GM18505 (cell line): ENCODE measurements around the gene CPSF2.
"Not testable (repeated sequence)": the region's sequence is repeated elsewhere in the genome, so short reads cannot be mapped to it uniquely, and the experiment has no call there.

Experiments used
- ATAC-seq: cut with Tn5 transposase; IDR thresholded peaks from one replicate; pipeline ENCODE4 v1.9.1; 2021; ENCODE audit not compliant: unreplicated experiment
- POLR2A ChIP-seq: IDR thresholded peaks from 4 replicates; pipeline ENCODE4 v1.6.1; 2011; ENCODE audit warnings: borderline replicate concordance; ENCODE audit not compliant: insufficient read depth, insufficient read length; ENCODE audit errors: extremely low read depth

Gene CPSF2

GRCh38 chr14:92122351-92122677, 545 bp downstream of the CPSF2 start:
- TF ChIP-seq POLR2A, result no peak
- ATAC-seq, result no peak

DNA sequence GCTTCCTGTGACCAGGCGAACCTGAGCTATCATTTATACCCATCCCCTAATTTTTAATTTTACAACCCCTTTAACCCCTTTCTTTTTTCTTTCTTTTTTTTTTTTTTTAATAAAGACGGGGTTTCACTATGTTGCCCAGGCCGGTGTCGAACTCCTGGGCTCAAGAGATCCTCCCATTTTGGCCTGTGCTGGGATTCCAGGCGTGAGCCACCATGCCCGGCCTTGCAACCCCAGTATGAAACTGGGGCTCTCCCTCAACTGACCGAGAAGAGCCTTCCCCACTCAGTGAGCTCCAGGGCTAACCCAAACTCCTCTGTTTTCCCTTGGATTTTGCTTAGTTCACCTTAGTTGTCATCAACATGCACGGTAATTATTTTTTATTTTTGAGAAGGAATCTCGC, 992 bp downstream of the CPSF2 start:
- no peak for TF ChIP-seq POLR2A
- no peak for ATAC-seq

GRCh38 chr14:92134456-92134855, 12.7 kb downstream of the CPSF2 start:
- no peak for TF ChIP-seq POLR2A
- ATAC-seq, result no peak

- TF ChIP-seq POLR2A, result no peak
- no peak for ATAC-seq
Observed at GRCh38 chr14:92135269-92135668, 13.5 kb downstream of the CPSF2 start.

DNA sequence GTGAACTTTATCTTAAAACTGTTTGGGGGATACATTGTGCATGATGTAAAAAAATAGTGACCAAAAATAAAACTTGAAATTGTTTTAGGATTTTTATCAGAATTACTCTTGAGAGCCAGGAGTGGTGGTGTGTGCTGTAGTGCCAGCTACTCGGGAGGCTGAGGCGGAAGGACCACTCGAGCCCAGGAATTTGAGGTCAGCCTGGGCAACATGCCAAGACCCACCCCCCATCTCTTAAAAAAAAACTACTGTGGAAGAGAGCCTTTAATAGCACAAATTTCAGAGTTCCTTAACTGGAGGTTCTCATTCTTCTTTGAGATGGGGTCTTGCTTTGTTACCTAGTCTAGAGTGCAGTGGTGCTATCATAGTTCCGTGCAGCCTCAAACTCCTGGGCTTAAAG, 21.5 kb downstream of the CPSF2 start:
- no peak for TF ChIP-seq POLR2A
- no peak for ATAC-seq

DNA sequence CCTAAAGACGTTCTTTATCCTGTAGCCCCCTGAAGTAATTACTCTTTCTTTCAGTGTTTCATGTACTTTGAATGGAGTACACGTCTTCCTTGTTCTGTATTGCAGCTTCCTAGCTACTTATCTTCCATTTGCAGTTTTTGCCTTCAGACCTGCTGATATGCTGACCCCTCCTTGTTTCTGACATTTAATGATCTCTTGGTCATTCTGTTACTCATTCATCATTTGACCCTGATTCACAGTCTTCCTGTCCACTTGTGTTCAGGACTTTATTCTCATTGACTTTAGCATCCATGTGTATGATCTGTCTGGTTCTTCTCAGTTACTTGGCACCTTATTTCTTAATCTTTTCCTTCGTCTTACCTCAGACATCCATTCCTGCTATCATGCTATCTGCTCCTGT, 22.2 kb downstream of the CPSF2 start:
- no peak for ATAC-seq
- no peak for TF ChIP-seq POLR2A

- no peak for TF ChIP-seq POLR2A
- ATAC-seq, result no peak
Observed at GRCh38 chr14:92144708-92145107, 22.9 kb downstream of the CPSF2 start.

DNA sequence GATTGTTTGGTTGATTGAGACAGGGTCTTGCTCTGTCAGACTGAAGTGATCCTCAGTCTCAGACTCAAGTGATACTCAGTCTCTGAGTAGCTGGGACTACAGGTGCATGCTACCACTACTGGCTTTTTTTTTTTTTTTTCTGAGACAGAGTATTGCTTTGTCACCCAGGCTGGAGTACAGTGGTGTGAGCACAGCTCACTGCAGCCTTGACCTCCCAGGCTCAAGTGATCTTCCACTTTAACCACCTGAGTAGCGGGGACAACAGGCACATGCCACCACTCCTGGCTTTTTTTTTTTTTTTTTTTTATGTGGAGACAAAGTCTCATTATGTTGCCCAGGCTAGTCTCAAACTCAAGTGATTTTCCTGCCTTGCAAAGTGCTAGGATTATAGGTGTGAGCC, 31.8 kb downstream of the CPSF2 start:
- no peak for ATAC-seq
- TF ChIP-seq POLR2A, result no peak

- no peak for TF ChIP-seq POLR2A
- ATAC-seq, result no peak
Observed at GRCh38 chr14:92154283-92154942, 32.6 kb downstream of the CPSF2 start.

DNA sequence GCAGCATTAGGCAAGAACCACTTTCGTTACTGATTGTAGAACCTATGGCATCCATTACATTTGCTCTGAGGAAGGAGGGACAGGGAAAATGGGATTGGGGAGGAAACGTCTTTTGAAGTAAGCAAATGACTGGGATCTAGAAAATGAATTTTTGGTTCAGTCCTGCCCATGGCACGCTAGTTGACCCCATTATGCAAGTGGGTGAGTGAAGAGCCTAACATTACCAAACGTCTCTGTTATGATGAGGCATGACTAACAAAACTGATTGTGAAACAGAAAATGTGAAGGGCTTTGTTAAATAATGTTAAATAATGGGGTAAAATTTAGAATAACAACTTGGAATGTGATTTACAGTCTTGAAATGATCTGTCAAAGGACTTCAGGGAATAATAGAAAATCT, 38.9 kb downstream of the CPSF2 start:
- no peak for ATAC-seq
- TF ChIP-seq POLR2A, result no peak

GRCh38 chr14:92161521-92161920, 39.8 kb downstream of the CPSF2 start:
- ATAC-seq, result no peak

DNA sequence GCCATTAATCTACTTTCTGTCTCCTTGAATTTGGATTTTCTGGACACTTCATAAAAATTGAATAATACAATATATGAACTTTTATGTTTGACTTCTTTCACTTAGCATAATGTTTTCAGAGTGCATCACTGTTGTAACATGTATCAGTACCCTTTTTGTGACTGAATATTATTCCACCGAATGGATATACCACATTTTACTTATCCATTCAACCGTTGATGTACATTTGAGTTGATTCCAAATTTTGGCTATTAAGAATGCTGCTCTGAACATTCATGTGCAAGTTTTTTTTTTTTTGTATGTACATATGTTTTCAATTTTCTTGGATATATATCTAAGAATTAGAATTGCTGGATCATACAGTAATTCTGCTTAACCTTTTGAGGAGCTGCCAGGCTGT, 43.2 kb downstream of the CPSF2 start:
- no peak for TF ChIP-seq POLR2A
- no peak for ATAC-seq

More at GRCh38 chr14:92161521-92161920, 39.8 kb downstream of the CPSF2 start:
- TF ChIP-seq POLR2A, result no peak

DNA sequence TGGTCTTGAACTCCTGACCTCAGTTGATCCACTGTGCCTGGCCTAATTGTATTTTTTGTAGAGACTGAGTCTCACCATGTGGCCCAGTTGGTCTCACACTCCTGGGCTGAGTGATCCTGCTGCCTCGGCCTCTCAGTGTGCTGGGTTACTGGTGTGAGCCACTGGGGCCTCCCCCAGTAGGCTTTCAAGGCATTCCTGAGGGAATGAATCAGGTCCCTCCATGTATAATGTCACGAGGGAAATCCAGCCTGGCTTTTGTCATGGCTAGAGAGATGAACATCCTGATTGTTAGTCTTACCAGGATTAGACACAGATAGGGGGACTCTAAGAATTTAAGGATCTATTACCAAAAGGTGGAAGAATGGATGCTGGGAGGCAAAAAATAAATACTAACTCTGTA, 51.9 kb downstream of the CPSF2 start:
- TF ChIP-seq POLR2A, result no peak

GRCh38 chr14:92175811-92176210, 54.0 kb downstream of the CPSF2 start:
- no peak for TF ChIP-seq POLR2A
- no peak for ATAC-seq

More for the DNA sequence above, 51.9 kb downstream of the CPSF2 start:
- ATAC-seq, result no peak

DNA sequence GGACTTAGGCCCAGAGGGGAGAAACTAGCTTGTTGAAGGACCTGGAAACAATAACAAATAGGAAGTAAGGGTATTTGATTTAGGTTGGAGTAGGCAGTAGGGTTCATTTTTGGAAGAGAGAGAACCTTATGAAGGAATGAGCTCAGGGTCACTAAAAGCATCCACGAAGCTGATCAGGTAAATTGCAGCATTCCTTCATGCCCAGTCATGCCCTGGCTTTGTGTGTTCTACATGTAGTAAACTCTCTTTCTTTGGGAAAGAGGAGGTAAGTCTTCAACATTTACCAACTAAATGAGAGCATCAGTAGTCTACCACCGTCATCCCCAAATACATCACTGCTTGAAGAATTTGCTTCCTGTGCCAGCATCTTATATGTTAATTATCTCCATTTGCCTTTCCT, 54.7 kb downstream of the CPSF2 start:
- ATAC-seq, result no peak
- TF ChIP-seq POLR2A, result no peak

DNA sequence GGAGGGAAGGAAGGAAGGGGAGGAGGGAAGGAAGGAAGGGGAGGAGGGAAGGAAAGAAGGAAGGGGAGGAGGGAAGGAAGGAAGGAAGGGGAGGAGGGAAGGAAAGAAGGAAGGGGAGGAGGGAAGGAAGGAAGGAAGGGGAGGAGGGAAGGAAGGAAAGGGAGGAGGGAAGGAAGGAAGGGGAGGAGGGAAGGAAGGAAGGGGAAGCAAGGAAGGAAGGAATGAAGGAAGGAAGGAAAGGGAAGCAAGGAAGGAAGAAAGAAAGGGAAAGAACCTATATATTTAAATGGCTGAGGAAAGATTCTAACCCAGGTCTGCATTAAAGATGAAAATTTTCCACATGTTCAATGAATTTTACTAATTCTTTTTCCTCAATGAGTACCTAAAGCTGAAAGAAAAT, 57.4 kb downstream of the CPSF2 start:
- ATAC-seq, result not testable (repeated sequence)

DNA sequence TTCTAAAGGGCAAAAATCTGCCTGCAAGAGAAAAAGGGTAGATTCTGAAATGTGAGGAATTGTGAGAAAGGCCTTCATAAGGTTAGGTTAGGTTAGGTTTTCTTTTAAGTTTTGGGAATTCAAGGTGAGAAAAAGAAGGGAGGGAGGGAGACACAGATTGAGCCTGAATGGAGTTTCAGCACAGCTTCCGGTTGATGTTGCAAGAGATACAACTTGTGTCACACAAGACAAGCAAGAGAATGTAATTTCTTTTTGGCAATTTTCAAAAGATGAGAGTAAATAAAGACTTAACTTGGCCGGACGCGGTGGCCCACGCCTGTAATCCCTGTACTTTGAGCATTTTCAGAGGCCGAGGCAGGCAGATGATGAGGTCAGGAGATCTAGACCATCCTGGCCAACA, 63.8 kb downstream of the CPSF2 start:
- no peak for TF ChIP-seq POLR2A
- no peak for ATAC-seq

- not testable (repeated sequence) for ATAC-seq
Observed at GRCh38 chr14:92187616-92188015, 65.8 kb downstream of the CPSF2 start.
